GM19324 (cell line): ENCODE measurements around the gene KHK.
"Not testable (repeated sequence)": the region's sequence is repeated elsewhere in the genome, so short reads cannot be mapped to it uniquely, and the experiment has no call there.

Experiments used
- ATAC-seq: cut with Tn5 transposase; IDR thresholded peaks from one replicate; pipeline ENCODE4 v1.9.1; 2021; ENCODE audit warnings: mild to moderate bottlenecking, moderate library complexity; ENCODE audit not compliant: unreplicated experiment, low FRiP score

The KHK gene

GRCh38 chr2:27095427-27095744, 8.8 kb downstream of the KHK start:
- no peak for ATAC-seq

- no peak for ATAC-seq
Observed at GRCh38 chr2:27095745-27096651, 9.4 kb downstream of the KHK start.

DNA sequence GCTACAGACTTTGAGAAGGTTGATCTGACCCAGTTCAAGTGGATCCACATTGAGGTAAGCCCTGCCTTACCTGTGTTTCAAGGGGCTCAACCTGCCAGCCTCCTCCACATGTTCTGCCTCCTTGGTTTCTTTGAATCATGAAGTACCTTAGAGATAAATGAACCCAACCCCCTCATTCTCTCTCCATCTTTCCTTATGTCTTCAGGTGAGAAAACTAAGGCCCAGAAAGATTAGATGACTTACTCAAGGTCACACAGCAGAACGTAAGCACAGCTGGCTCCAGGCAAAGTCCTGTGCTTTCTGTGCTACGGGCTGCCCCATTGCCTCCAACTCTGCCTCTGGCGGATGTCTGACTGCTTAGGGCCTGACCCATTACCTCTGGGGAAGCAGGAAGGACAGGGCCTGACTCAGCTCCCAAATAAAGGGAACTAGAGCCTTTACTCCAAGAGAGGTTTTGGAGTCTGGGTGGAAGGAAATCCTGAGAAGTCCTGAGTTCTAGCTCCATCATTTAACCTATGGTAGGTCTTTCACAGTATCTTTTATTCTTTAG, 10.3 kb downstream of the KHK start:
- no peak for ATAC-seq

GRCh38 chr2:27097341-27097740, 10.8 kb downstream of the KHK start:
- no peak for ATAC-seq

- ATAC-seq = no peak
Observed at GRCh38 chr2:27099334-27099955, 12.9 kb downstream of the KHK start.

GRCh38 chr2:27100036-27100435, 13.5 kb downstream of the KHK start:
- ATAC-seq = no peak

DNA sequence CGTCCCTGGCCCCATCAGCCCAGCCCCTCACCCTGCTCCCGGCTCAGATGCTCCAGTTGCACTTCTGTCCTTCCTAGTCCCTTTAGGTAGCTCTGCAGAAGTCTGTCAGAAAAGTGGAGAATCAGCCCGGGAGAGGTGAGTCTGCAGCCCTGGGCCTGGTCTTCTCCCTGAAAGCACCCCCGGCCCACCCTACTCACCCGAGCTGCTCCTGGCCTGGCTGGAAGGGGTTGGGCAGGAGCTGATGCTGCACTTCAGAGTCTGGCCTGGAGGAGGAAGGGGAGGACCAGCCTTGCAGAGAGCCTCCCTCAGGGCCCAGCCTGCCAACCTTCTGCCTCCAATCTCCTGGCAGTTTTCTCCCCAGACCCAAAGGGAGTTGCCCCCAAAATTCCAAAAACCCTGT, 15.8 kb downstream of the KHK start:
- no peak for ATAC-seq

GRCh38 chr2:27105981-27106380, 19.4 kb downstream of the KHK start:
- ATAC-seq = no peak

- no peak for ATAC-seq
Observed at GRCh38 chr2:27108221-27108620, 21.6 kb downstream of the KHK start.

- ATAC-seq = no peak
Observed at GRCh38 chr2:27109083-27109482, 22.5 kb downstream of the KHK start.

- ATAC-seq = not testable (repeated sequence)
Observed at GRCh38 chr2:27110603-27111352, 24.2 kb downstream of the KHK start.

DNA sequence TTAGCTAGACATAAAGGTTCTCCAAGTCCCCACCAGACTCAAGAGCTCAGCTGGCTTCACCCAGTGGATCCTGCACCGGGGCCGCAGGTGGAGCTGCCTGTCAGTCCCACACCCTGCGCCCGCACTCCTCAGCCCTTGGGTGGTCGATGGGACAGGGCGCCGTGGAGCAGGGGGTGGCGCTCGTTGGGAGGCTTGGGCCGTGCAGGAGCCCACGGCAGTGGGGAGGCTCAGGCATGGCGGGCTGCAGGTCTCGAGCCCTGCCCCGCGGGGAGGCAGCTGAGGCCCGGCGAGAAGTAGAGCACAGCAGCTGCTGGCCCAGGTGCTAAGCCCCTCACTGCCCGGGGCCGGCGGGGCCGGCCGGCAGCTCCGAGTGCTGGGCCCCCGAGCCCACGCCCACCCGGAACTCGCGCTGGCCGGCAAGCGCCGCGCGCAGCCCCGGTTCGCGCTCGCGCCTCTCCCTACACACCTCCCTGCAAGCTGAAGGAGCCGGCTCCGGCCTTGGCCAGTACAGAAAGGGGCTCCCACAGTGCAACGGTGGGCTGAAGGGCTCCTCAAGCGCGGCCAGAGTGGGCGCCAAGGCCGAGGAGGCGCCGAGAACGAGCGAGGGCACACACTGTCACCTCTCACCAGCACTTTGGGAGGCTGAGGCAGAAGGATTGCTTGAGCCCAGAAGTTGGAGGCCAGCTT, 25.0 kb downstream of the KHK start:
- not testable (repeated sequence) for ATAC-seq

- no peak for ATAC-seq
Observed at GRCh38 chr2:27115519-27115918, 28.9 kb downstream of the KHK start.

DNA sequence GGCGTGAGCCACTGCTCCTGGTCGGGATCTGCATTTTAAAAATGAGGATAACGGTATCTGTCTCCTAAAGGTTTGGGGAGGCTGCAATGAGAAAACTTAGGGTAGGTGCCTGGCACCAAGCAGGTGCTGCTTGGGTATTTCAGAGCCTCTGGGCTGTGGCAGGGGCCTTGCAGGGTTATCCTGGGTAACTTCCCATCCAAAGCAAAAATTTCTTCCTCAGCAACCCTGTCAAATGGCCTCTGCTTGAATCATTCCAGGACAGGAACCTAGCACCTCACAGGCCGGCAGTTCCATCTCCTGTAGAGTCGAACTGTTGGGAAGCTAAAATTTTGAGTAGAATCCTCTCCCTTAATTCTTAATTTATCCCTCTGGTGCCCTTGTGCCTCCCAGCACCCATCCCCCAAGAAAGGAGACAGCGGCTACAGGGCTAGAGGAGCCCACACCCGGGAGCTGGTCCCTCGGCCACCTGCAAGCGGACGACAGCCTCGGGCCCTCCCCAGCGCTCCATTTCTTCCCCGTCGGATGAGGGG, 31.5 kb downstream of the KHK start:
- ATAC-seq = no peak

DNA sequence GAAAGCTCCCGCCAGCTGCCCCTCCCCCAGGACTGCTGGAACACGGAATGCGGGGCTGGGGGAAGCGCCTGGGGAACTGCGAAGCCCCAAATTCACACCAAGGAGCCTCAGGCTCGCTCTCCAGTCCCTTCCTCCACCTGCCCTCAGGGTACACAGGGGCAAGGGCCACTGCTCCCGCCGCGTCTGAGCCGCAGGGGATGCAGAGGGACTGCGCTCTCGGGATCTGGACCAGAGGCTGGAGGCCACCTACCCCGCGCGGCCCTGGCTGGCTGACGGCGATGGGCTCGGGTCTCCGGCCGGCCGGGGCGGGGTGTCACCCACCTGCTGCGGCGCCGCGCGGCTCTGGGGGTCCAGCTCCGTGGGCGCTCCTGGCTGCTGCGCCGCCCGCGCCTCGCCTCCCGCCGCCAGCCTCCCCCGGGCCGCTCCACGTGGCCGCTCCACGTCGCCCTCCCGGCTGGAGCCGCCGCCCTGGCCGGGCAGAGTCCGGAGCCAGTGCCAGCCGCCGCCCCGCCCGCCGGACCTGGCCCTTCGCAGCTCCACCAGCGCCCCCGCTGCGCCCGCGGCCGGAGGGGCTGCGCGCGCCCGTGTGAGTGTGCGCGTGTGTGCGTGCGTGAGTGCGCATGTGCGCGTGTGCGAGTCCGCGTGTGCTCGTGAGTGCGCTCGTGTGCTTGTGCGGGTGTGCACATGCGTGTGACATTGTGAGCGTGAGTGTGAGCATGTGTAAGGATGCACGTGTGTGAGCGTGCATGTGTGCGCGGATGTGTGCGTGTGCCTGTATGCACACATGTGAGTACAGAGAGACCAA, 32.2 kb downstream of the KHK start, which contains the start of gene CGREF1:
CGREF1 (minus strand) TSS at position 604 of the 805 bp plus-strand sequence. CDS start 14,762 bp downstream, outside the sequence.
- no peak for ATAC-seq

- ATAC-seq = not testable (repeated sequence)
Observed at GRCh38 chr2:27119330-27119670, 32.7 kb downstream of the KHK start.

DNA sequence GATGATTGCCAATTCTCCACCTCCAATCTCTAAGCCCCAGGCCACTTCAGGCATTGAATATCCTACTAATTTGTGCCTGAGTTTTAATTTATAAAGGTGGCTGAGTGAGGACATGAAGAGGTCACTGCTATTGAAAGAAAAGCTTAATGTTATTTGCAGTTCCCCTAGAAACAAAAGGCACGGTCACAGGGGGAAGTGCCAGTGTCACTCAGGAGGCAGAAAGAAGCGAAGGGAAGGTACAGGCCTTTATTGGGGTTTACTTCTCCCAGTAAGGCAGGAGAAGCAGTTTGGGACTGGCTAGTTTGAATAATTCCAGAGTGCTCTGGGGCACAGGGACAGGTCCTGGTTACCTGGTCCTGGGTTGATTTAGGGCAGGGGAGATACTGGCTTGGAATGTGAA, 35.3 kb downstream of the KHK start:
- ATAC-seq = no peak

DNA sequence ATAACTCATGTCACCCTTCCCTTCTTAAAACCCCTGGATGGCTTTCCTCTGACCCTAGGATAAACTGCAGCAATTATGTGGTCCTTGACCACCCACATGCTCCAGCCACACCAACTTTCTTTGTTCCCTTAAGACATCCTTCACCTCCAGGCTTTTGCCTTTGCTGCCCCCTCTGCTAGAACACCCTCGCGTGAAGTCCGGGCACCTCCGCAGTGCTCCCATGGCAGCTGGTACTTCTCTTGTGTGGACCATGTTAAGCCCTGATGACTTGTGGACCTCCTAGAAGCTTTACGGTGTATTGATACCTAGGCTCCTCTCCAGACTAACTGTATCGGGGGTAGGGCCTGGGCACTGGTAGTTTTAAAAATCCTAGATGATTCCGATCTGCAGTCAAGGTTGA, 36.2 kb downstream of the KHK start:
- ATAC-seq = no peak
